HL-60/S4 (cell line): Measurements from ENCODE around the gene PAPOLA.

Experiments
- in situ Hi-C: fragments of 300-500 bp; cut with MboI; formaldehyde crosslinking; loops from 2 replicates; pipeline ENCODE4 v1.14.3; 2022; ENCODE audit warnings: low sequenced_read_pairs

The PAPOLA gene

GRCh38 chr14:96584199-96584906 lies 82.2 kb downstream of the PAPOLA start:
- in situ Hi-C loops: loop anchor here (25.0 kb wide), 1 partner anchor 678 kb away; no protein-coding TSS in a partner anchor

DNA sequence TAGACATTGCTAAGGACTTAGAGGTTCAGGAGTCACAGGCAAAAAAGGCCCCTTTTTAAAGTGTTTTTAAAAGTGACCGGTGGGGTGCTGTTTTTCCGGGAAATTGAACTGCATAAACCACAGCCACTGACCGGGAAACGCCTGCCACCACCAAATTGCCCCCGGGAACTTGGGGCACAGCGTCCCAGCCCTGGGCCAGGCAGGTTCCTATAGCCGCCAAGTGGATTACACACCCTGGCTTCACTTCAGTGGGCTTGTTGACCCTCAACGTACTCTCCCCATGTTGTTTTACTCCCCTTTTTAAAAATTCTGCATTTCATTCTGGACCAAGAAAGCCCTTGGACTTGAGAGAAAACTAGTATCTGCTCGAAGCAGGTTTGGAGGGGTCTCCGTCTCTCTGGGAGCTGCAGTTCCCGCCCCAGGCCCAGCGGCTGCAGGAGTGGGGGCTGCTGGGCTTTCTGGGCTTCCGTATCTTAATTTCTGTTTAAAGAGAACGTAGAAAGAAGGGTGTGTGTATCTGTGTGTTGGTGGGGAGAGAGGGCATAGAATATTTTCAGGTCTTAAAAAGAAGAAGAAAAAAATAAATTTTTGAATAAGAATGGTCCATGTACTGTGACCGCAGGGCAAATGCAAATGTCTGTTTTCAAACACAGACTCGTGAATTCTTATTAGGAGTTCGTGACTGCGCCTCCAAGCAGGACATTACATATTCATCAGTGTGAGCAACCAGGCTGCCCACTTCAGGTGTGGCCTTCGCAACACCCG lies 82.9 kb downstream of the PAPOLA start:
- in situ Hi-C loops: loop anchor here (25.0 kb wide), 1 partner anchor 677 kb away; no protein-coding TSS in a partner anchor

- in situ Hi-C loops: loop anchor here (25.0 kb wide), 1 partner anchor 677 kb away; no protein-coding TSS in a partner anchor
These were observed 83.5 kb downstream of the PAPOLA start for GRCh38 chr14:96585672-96586013.

DNA sequence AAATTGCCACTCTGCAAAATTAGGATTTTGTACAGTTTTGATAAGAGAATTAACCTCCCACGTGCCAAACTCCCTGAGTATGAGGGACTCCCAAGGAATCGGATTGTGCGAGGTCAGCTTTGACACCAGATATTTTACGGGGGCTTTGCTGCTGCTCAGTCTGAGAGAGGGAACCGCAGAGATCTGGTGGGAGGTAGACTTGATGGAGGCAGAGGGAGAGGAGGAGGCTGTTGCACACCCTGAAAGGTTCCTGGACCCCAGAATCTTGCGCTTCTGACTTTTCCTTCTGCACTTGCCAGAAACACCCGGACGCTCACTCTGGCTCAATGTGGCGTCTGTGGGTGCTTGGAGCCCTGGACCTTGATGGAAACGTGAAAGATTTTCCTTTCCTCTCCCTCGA lies 83.9 kb downstream of the PAPOLA start:
- in situ Hi-C loops: loop anchor here (25.0 kb wide), 1 partner anchor 676 kb away; no protein-coding TSS in a partner anchor

GRCh38 chr14:96586921-96587822 lies 85.0 kb downstream of the PAPOLA start:
- in situ Hi-C loops: loop anchor here (25.0 kb wide), 1 partner anchor 675 kb away; no protein-coding TSS in a partner anchor

GRCh38 chr14:96587823-96588385 lies 85.7 kb downstream of the PAPOLA start:
- in situ Hi-C loops: loop anchor here (25.0 kb wide), 1 partner anchor 674 kb away; no protein-coding TSS in a partner anchor

DNA sequence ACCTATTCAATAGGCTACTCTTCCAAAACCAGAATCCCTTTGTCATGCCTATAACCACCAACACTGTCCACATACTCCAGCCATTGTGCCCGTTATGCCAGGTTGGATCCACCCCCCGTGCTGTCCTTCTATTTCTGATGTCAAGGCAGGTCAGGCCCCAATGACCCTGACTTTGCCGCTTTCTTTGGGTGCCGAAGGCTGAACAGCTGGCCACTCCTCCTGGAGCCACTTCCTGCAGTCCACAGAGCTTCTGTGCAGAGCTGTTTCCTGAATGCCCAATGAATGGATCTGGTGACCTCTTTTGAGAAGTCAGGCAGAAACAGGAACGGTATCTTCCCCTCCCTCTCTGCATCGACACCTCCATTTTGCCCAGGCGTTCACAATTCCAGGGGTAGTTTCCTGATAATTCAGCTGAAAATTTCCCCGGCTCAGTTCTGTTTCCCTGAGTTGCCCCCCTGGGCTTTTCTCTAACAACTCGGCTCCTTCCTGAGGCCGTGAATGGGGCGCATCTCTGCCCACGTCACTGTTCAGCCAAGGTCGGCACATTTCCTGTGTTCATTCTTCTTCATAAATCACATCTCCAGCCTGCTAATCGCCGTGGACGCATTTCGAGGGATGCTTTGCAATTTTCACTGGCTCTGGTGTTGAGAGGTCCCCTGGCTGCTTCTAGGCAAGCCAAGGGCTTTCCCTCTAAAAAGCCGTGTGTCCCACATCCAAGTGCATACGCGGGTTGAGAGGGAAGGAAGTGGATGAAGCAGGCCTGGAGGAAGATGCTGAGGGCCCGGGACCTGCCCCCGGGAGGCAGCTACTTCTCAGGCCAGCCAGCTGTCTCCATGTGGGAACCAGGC lies 86.5 kb downstream of the PAPOLA start:
- in situ Hi-C loops: loop anchor here (25.0 kb wide), 1 partner anchor 674 kb away; no protein-coding TSS in a partner anchor

GRCh38 chr14:96589577-96589976 lies 87.4 kb downstream of the PAPOLA start:
- in situ Hi-C loops: loop anchor here (25.0 kb wide), 1 partner anchor 673 kb away; no protein-coding TSS in a partner anchor

DNA sequence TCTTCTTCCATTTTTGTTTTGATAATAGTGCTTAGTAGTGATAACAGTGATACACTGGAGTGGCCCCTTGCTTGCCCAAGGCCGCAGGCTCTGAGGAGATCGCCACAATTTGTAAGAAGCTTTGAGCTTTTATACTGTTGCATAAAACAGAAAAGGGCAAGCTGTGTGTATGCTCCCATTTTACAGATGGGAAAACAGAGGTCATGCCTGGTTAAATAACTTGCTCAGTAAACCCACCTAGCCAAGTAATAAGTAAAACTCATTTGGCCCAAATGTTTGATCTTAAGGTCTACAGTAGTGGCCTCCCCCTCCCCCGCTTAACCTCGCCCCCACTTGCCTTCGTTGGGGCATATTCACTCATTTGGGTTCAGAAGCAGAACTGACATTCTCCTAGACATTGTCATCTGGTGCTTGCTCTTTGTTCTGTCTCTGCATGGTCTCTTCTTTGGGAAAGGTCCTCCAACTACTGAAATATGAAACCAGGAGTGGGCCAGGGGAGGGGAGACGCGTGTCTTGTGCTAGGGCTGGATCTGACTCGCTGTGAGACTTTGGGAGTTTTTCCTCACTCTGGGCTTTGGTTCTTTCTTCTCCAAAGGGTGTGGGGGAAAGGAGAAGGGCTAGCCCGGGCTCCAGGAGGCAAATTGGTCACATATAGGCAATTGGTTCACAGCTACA lies 88.1 kb downstream of the PAPOLA start:
- in situ Hi-C loops: loop anchor here (25.0 kb wide), 1 partner anchor 672 kb away; no protein-coding TSS in a partner anchor

- in situ Hi-C loops: loop anchor here (25.0 kb wide), 1 partner anchor 670 kb away; no protein-coding TSS in a partner anchor
These were observed 90.6 kb downstream of the PAPOLA start for GRCh38 chr14:96592591-96593386.

DNA sequence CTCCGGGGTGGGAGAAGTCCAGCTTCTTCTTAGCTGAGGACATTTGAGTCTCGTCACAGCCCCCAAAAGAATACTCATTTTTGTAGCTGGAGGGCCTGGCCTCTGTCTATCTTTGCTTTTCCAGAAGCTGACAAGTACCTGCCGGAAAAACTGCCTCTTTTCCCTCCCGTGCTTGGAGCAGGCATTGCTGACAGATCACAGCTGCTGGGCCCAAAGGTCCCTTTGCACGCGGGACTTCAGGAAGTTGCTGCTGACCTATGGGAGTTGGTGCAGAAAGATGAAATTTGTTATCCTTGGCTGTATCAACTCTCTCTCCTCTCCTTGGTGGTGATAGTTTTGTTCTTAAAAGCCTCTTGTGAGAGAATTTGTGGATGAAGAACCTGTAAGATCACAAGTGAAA lies 92.8 kb downstream of the PAPOLA start:
- in situ Hi-C loops: loop anchor here (25.0 kb wide), 1 partner anchor 667 kb away; no protein-coding TSS in a partner anchor

DNA sequence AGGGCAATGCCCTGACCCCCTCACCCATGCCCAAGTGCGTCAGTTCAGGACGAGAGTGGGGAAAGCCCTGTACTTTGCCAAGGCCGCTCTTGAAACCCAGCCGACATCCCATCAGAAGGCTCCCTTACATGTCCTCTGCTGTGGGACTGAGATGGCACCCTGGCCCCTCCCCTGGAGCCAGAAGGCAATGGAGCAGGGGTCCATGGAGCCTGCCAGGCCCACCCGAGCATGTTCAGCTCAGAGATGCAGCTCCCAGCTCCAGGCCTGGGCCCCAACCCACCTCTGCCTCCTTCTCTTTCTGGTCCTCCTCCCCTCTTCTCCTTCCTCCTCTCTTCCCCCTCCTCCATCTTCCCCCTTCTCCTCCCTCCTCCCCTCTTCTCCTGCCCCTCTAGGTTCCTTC lies 95.5 kb downstream of the PAPOLA start:
- in situ Hi-C loops: loop anchor here (25.0 kb wide), 1 partner anchor 665 kb away; no protein-coding TSS in a partner anchor

DNA sequence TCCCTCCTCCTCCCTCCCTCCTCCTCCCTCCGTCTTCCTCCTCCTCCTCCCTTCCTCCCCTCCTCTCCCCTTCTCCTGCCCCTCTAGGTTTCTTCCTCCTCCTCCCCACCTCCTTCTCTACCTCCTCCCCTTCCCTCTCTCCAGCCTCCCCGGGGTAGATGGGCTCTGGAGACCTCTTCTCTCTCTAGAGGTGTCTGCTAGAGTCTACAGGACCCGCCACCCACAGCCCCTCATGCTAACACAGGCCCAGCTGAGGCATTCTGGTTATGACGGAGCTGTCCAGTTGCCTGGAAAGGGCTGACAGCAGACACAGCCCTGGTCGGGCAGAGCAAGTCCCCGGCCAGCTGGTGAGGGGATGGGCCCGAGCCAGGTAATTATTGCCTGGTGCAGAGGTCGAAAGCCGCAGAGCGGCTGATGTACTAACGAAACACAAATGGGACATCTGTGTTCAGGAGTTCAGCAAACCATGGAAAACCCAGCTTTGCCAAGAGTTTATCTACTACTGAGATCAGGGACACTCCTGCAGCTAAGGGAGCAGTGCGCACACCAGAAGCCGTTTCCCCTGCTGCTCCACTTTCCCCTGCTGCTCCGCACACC lies 96.2 kb downstream of the PAPOLA start:
- in situ Hi-C loops: loop anchor here (25.0 kb wide), 1 partner anchor 664 kb away; no protein-coding TSS in a partner anchor

GRCh38 chr14:96599076-96599475 lies 96.9 kb downstream of the PAPOLA start:
- in situ Hi-C loops: loop anchor here (25.0 kb wide), 1 partner anchor 663 kb away; no protein-coding TSS in a partner anchor

GRCh38 chr14:96602186-96602585 lies 100.0 kb downstream of the PAPOLA start:
- in situ Hi-C loops: no loop called here

GRCh38 chr14:96603350-96604255 lies 101.4 kb downstream of the PAPOLA start:
- in situ Hi-C loops: no loop called here
